ENCODE results near the gene FAF1. TPM values are rescaled to one million over a fixed set of nuclear protein-coding genes. Genes with fewer than 3 reads are reported as not detected.

FAF1 gene
- total and polyA plus RNA-seq, 2 of the 8 experiments (the other 6 are each of a cell fraction or from before 2014, with no cell fraction given): 10.8 to 65.9 TPM

DNA sequence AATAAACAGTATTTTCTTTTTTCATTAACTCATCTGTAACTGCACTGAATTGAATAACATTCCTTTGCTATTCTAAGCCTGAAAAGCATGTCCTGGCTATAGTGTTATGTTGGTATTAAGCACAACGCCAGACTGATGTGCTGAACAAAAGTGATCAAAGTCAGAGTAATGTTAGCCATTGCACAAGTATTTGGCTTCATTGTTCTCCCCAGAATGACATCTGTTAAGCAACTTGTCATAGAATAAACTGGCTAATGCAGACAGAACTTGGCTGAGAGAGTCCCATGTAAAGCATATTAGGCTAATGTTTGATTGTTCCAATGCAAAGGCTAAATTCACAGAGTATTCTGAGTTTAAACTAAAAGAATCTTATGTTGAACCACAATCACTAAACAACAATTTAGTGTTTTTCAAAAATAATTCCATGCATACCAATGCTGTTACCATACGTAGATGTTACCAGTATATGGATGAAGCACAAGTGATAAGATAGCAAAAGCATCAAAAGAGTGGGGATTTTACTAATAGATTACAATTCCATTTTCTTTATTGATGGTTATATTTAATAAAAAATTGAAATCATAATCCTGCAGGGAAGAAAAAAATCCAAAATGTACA is 301.5 kb downstream of the FAF1 start:
- Histone ChIP-seq H3K27me3 (replicated peaks in 1 of 4; ENCODE audit: control insufficient read depth in 3 of 4, extremely low read depth in 1 of 4, insufficient read depth in 3 of 4, low read length in 3 of 4) (no peaks in the 10 kb centered on the region), H3K23ac (ENCODE audit: insufficient read length) (no peak overlapping the region), H2BK15ac (ENCODE audit: low read length) (no peak overlapping the region), H3K4me1 (replicated peaks in 1 of 4; ENCODE audit: control insufficient read depth in 3 of 4, insufficient read depth in 4 of 4, low read length in 3 of 4) (peaks cover 0 to 5% (median 0%) of the 10 kb centered on the region in 4 experiments; a peak in 1 of 7 replicates), H3K4me2 (ENCODE audit: insufficient read depth in 1 of 2, low read depth in 2 of 2, low read length in 2 of 2) (no peak overlapping the region), H4K91ac (replicated peaks; ENCODE audit: insufficient read length, low read length) (no peak overlapping the region), H2AK5ac (ENCODE audit: low read depth, low read length) (no peak overlapping the region), H3K27ac (ENCODE audit: low read depth, low read length) (no peak overlapping the region), H2BK5ac (ENCODE audit: low read depth, low read length) (no peak overlapping the region), H2BK20ac (ENCODE audit: low read length) (no peak overlapping the region), H3K4ac (replicated peaks; ENCODE audit: insufficient read length, low read depth, low read length) (no peak overlapping the region), H3K14ac (ENCODE audit: insufficient read length) (no peak overlapping the region), H3K9ac (replicated peaks in 1 of 4; ENCODE audit: extremely low read depth in 1 of 4, low read depth in 3 of 4, low read length in 3 of 4) (no peak overlapping the region), H2AFZ (ENCODE audit: low read length) (no peak overlapping the region), H4K20me1 (replicated peaks in 1 of 2; ENCODE audit: control insufficient read depth in 1 of 2, insufficient read depth in 2 of 2, low read length in 2 of 2) (no peaks in the 10 kb centered on the region), H3K23me2 (ENCODE audit: low read depth, low read length) (no peaks in the 10 kb centered on the region), H3K36me3 (ENCODE audit: control insufficient read depth in 2 of 4, insufficient read depth in 4 of 4, low read length in 3 of 4) (no peaks in the 10 kb centered on the region), H4K8ac (ENCODE audit: extremely low read depth, insufficient read depth, low read length) (no peak overlapping the region), H3K79me2 (ENCODE audit: control insufficient read depth in 1 of 2, insufficient read depth in 2 of 2, low read length in 2 of 2) (no peaks in the 10 kb centered on the region), H4K5ac (ENCODE audit: insufficient read length, low read depth, low read length) (no peak overlapping the region), H3K4me3 (ENCODE audit: extremely low read depth in 1 of 4, insufficient read depth in 2 of 4, low read depth in 3 of 4, low read length in 4 of 4) (no peak overlapping the region), H2BK12ac (ENCODE audit: low read depth, low read length) (no peak overlapping the region), H3K18ac (ENCODE audit: extremely low read depth, low read length) (no peak overlapping the region), H3K9me3 (ENCODE audit: insufficient read depth in 2 of 2, low read depth in 1 of 2, low read length in 1 of 2) (no peaks in the 10 kb centered on the region), H2BK120ac (replicated peaks; ENCODE audit: low read depth, low read length) (no peak overlapping the region), H3K79me1 (ENCODE audit: low read depth, low read length) (no peaks in the 10 kb centered on the region), H3K56ac (replicated peaks; ENCODE audit: insufficient read length, low read depth, low read length) (no peak overlapping the region)
- POLR2A ChIA-PET (ENCODE audit: partially characterized antibody): no interaction called here
- DNase-seq (ENCODE audit: low read depth in 1 of 2, low spot score in 2 of 2) (no peak), FAIRE-seq (no peak)
- CTCF ChIA-PET (ENCODE audit: partially characterized antibody): interaction anchor here (0.6 to 0.9 kb wide), 2 partner anchors 15 to 92 kb away, joined by 3 read pairs; no protein-coding TSS in a partner anchor
- 92% methylated on average over 2 of the region's 2 CpGs; no CpG with 5 or more reads in 1 of the 2 experiments for WGBS, 2 experiments (ENCODE audit: extremely low coverage in 1 of 2, insufficient coverage in 1 of 2, insufficient read length in 1 of 2, insufficient replicate concordance in 2 of 2, low coverage in 1 of 2, low lambda C conversion rate in 2 of 2, missing lambda C conversion rate in 1 of 2)
- TF ChIP-seq, protein P1, sequence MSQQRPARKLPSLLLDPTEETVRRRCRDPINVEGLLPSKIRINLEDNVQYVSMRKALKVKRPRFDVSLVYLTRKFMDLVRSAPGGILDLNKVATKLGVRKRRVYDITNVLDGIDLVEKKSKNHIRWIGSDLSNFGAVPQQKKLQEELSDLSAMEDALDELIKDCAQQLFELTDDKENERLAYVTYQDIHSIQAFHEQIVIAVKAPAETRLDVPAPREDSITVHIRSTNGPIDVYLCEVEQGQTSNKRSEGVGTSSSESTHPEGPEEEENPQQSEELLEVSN (IDR thresholded peaks at IDR 0.05): no peak
- TF ChIP-seq TEAD4 (IDR thresholded peaks at IDR 0.05; ENCODE audit: low read depth, low read length) (no peak), HDAC6 (IDR thresholded peaks at IDR 0.05; ENCODE audit: low read depth, low read length) (no peak), SIN3A (conservative IDR thresholded peaks at IDR 0.05 in 1 of 2, IDR thresholded peaks at IDR 0.05 in 1 of 2; ENCODE audit: low read depth in 1 of 2, low read length in 2 of 2) (no peak), BRCA1 (IDR thresholded peaks at IDR 0.05; ENCODE audit: low read depth, low read length) (no peak), TAF7 (optimal IDR thresholded peaks at IDR 0.05; ENCODE audit: borderline replicate concordance, low read depth, low read length) (no peak), EZH2 (IDR thresholded peaks at IDR 0.05; ENCODE audit: low read depth, low read length, severe bottlenecking) (no peak), RXRA (IDR thresholded peaks at IDR 0.05; ENCODE audit: insufficient read depth, low read depth, low read length) (no peak), SUZ12 (IDR thresholded peaks at IDR 0.05; ENCODE audit: low read length) (no peak)

All from H1 (cell line).